GM19035 (cell line): Measurements from ENCODE around the gene CDH4.

Experiments
- ATAC-seq: cut with Tn5 transposase; IDR thresholded peaks from one replicate; pipeline ENCODE4 v1.9.1; 2021; ENCODE audit not compliant: unreplicated experiment

Gene CDH4

GRCh38 chr20:61660559-61660958 is 408.5 kb downstream of the CDH4 start:
- ATAC-seq, result no peak

GRCh38 chr20:61661025-61661424 is 409.0 kb downstream of the CDH4 start:
- ATAC-seq, result no peak

GRCh38 chr20:61661583-61661982 is 409.5 kb downstream of the CDH4 start:
- ATAC-seq, result no peak

GRCh38 chr20:61662226-61662967 is 410.3 kb downstream of the CDH4 start:
- no peak for ATAC-seq

- no peak for ATAC-seq
Observed at GRCh38 chr20:61662968-61663331, 410.9 kb downstream of the CDH4 start.

GRCh38 chr20:61663521-61664425 is 411.7 kb downstream of the CDH4 start:
- ATAC-seq, result no peak

GRCh38 chr20:61664556-61665320 is 412.7 kb downstream of the CDH4 start:
- no peak for ATAC-seq

- no peak for ATAC-seq
Observed at GRCh38 chr20:61665528-61666470, 413.7 kb downstream of the CDH4 start.

GRCh38 chr20:61666471-61666832 is 414.4 kb downstream of the CDH4 start:
- ATAC-seq, result no peak

- no peak for ATAC-seq
Observed at GRCh38 chr20:61667056-61667792, 415.2 kb downstream of the CDH4 start.

- no peak for ATAC-seq
Observed at GRCh38 chr20:61668065-61668650, 416.1 kb downstream of the CDH4 start.

- ATAC-seq, result no peak
Observed at GRCh38 chr20:61668771-61669503, 416.9 kb downstream of the CDH4 start.

- no peak for ATAC-seq
Observed at GRCh38 chr20:61670274-61670673, 418.2 kb downstream of the CDH4 start.

GRCh38 chr20:61671559-61671958 is 419.5 kb downstream of the CDH4 start:
- no peak for ATAC-seq

- no peak for ATAC-seq
Observed at GRCh38 chr20:61673152-61673847, 421.2 kb downstream of the CDH4 start.

GRCh38 chr20:61674121-61674520 is 422.1 kb downstream of the CDH4 start:
- no peak for ATAC-seq

GRCh38 chr20:61674688-61675087 is 422.6 kb downstream of the CDH4 start:
- ATAC-seq, result no peak

- ATAC-seq, result no peak
Observed at GRCh38 chr20:61677928-61678327, 425.9 kb downstream of the CDH4 start.
